ENCODE data around the gene CHPF. TPM values are rescaled to one million over a fixed set of nuclear protein-coding genes. Genes with fewer than 3 reads are reported as not detected.

Gene CHPF
- total RNA-seq, 1 experiment from 2014 or later: 228 TPM

GRCh38 chr2:219537657-219538488, 5.7 kb downstream of the CHPF start:
- H3K9me3 ChIP-seq (ENCODE audit: control insufficient read depth in 1 of 2, insufficient read depth in 1 of 2, low read depth in 1 of 2, low read length in 2 of 2): no peaks in the 10 kb centered on the region
- peaks cover 45% of the 10 kb centered on the region for H3K79me2 ChIP-seq (ENCODE audit: insufficient read depth, low read length)
- peak overlapping the region; percentile 57 for H3K4me2 ChIP-seq (ENCODE audit: low read length)
- peak overlapping the region; percentile 49 for H3K27ac ChIP-seq (ENCODE audit: low read depth, low read length)
- H3K9me2 ChIP-seq (ENCODE audit: insufficient read depth): no peaks in the 10 kb centered on the region
- ChIA-PET CTCF (interaction anchor here (1.1 kb wide), 1 partner anchor 42 kb away, joined by 3 read pairs; a partner anchor contains a TSS), RAD21 (ENCODE audit: low non-redundant PET in 1 of 2, low total read pairs in 2 of 2, uncharacterized antibody in 2 of 2, unreplicated experiment in 2 of 2) (interaction anchor here in 1 of 2 experiments (0.6 kb wide), 1 partner anchor 85 kb away, joined by 3 read pairs; no protein-coding TSS in a partner anchor), POLR2A (no interaction called here)
- peaks cover 6% of the 10 kb centered on the region; the same call in 1 of the 2 replicates for H4K20me1 ChIP-seq (ENCODE audit: insufficient read depth)
- peak; percentile 49 for ATAC-seq
- DNase-seq (ENCODE audit: low read depth, low spot score): no peak
- H3K9ac ChIP-seq (ENCODE audit: low read length): peak overlapping the region; percentile 24
- no peak overlapping the region for H3K4me3 ChIP-seq (replicated peaks in 1 of 2; ENCODE audit: low read depth in 1 of 2, low read length in 2 of 2)
- intact Hi-C loops (cut with micrococcal nuclease): loop anchor here (10.0 kb wide), 1 partner anchor 363 kb away; the partner anchor contains the start of genes CNPPD1, RETREG2 and SLC23A3
- H3K4me1 ChIP-seq (ENCODE audit: control insufficient read depth in 1 of 2, insufficient read depth in 2 of 2, low read length in 2 of 2): peaks cover 24 to 77% of the 10 kb centered on the region in 2 experiments
- H3K36me3 ChIP-seq (ENCODE audit: control insufficient read depth in 1 of 2, insufficient read depth in 2 of 2, low read length in 2 of 2): peaks cover 0 to 28% of the 10 kb centered on the region in 2 experiments; a peak in 2 of 4 replicates
- no TSS peak for BruUV-seq (replicated peaks)
- TF ChIP-seq CTCF (IDR thresholded peaks at IDR 0.05 in 2 of 3, conservative IDR thresholded peaks at IDR 0.05 in 1 of 3; ENCODE audit: borderline replicate concordance in 1 of 3, insufficient read depth in 1 of 3, low read depth in 2 of 3, low read length in 2 of 3) (peak in 1 of 3 experiments; percentile 23; a peak in 2 of 6 replicates), YY1 (IDR thresholded peaks at IDR 0.05; ENCODE audit: extremely low read depth, insufficient replicate concordance, low read depth, low read length) (no peak), ZBTB33 (IDR thresholded peaks at IDR 0.05; ENCODE audit: extremely low read depth, insufficient replicate concordance, low read length) (no peak), POLR2AphosphoS5 (IDR thresholded peaks at IDR 0.05; ENCODE audit: low read depth, low read length) (peak; percentile 39), POLR2A (IDR thresholded peaks at IDR 0.05; ENCODE audit: borderline replicate concordance, extremely low read depth, insufficient read depth, insufficient read length) (no peak), ELF1 (IDR thresholded peaks at IDR 0.05; ENCODE audit: borderline replicate concordance, low read depth) (no peak), EGR1 (IDR thresholded peaks at IDR 0.05; ENCODE audit: low read depth) (no peak), CBX3 (IDR thresholded peaks at IDR 0.05; ENCODE audit: low read depth) (no peak), MAX (IDR thresholded peaks at IDR 0.05) (no peak)
- H3K27me3 ChIP-seq (ENCODE audit: insufficient read depth, low read length): no peaks in the 10 kb centered on the region
- H2AFZ ChIP-seq (ENCODE audit: low read depth, low read length, poor library complexity, severe bottlenecking): no peak overlapping the region

All from HCT116 (cell line).